KBM-7 (cell line): ENCODE results near the gene MICU1.
A peak's percentile ranks its signal among the peaks of the same experiment; 100 is the strongest.
"Not testable (repeated sequence)": the region's sequence is repeated elsewhere in the genome, so short reads cannot be mapped to it uniquely, and the experiment has no call there.

Experiments
- DNase-seq: peaks from one replicate; pipeline ENCODE4 v3.0.0-alpha.2; 2015
- in situ Hi-C: fragments of 300-500 bp; cut with MboI; formaldehyde crosslinking; loops from 2 replicates; pipeline ENCODE4 v1.14.3; 2020; ENCODE audit warnings: low sequenced_read_pairs, low pct_unique_long_range_greater_than_20kb, mixed read lengths

MICU1 gene

DNA sequence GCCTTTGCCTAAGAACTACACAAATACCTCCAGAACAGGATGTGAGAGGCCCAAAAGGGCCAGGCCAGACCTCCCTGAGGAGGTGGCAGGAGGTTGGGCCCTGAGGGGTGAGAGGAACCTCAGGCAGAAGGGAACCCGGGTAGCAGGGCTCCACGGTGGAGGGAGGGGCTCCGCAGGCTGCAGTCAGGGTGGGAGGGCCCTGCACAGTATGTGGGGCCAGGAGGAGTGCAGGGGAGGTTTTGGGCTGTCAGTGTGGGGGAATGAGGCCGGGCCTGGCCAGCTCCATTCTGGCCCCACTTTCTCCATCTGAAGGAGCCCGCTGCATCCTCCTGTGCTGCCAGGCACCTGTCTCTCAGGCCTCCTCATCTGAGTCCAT is 297.1 kb downstream of the MICU1 start:
- no peak for DNase-seq
- in situ Hi-C loops = loop anchor here (25.0 kb wide), 3 partner anchors 192 to 992 kb away; no protein-coding TSS in a partner anchor

DNA sequence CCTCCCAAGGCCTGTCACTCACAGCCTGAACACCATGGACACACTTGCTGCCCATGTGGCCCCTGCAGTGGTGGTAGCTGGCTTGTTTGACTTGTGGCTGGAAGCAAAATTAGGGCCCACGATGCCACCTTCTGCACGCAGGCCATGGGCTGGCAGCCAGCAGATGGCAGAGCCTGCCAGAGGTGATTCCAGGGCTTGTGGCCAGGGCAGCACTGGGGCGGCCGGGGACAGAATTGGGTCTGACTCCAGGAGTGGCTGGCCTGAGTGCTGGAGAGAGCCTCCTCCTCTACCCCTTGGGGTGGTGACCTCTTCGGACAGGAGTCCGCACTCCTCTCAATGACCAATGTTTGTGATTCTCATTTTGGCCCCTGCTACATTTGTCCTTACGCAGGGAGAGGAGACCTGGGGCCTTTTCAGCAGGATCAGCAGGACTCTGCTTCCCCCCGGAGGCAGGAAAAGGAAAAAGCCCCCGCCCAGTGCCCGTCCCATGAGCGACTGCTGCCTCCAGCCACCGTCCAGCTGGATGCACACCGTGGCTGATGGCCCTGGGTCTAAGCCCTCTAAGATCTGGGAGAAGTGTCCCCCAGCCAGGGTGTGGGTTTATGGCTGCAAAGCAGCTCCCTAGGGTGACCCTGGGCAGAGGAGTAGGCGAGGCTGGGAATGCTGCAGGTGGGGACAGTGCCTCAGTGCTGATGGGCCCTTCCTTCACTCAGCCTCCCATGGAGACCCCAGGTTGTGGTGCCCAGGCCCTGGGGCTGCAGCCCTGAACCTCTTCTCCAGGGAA is 297.6 kb downstream of the MICU1 start:
- DNase-seq = peak; percentile 71
- in situ Hi-C loops = loop anchor here (25.0 kb wide), 3 partner anchors 191 to 991 kb away; no protein-coding TSS in a partner anchor

DNA sequence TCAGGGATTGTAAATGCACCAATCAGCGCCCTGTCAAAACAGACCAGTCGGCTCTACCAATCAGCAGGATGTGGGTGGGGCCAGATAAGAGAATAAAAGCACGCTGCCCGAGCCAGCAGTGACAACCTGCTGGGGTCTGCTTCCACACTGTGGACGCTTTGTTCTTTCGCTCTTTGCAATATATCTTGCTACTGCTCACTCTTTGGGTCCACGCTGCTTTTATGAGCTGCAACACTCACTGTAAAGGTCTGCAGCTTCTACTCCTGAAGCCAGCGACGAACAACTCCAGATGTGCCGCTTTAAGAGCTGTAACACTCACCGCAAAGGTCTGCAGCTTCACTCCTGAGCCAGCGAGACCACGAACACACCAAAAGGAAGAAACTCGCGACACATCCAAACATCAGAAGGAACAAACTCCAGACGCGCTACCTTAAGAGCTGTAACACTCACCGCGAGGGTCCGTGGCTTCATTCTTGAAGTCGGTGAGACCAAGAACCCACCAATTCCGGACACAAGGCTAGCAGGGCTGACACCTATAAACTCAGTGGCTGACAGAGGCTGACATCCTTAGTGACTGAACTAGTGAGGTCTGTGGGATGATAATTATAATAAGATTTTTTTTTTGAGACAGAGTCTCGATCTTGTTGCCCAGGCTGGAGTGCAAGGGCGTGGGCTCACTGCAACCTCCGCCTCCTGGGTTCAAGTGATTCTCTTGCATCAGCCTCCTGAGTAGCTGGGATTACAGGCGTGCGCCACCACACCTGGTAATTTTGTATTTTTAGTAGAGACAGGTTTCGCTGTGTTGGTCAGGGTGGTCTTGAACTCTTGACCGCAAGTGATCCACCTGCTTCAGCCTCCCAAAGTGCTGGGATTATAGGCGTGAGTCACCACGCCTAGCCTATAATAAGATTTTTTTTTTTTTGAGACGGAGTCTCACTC is 298.9 kb downstream of the MICU1 start:
- in situ Hi-C loops = loop anchor here (25.0 kb wide), 3 partner anchors 190 to 990 kb away; no protein-coding TSS in a partner anchor

DNA sequence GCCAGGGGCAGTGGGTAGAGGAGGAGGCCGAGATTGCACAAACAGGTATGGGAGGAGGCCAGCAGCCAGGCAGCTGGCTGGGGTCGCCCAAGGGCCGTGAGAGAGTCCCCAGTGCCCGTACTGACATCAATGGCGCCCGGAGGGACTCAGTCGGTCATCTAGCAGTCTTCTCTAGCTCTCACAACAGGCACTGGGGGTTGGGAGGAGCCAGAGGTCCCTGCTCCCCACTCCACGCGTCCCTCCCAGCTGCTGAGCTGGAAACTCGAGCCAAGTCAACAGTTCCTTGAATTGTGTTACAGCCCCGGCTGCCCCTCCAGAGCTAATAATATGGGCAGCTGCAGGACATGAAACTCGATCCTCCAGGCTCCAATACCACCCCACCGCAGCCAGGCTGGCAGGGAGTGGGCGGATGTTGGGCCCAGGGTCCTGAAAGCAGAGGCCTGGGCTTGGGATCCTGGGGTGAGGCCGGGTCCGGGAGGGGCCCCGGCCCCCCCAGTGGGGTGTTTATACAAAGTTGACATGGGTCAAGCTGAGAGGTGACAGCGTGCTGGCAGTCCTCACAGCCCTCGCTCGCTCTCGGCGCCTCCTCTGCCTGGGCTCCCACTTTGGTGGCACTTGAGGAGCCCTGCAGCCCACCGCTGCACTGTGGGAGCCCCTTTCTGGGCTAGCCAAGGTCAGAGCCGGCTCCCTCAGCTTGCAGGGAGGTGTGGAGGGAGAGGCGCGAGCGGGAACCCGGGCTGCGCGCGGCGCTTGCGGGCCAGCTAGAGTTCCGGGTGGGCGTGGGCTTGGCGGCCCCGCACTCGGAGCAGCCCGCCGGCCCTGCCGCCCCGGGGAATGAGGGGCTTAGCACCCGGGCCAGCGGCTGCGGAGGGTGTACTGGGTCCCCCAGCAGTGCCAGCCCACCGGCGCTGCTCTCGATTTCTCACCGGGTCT is 300.4 kb downstream of the MICU1 start:
- not testable (repeated sequence) for DNase-seq
- in situ Hi-C loops = loop anchor here (25.0 kb wide), 3 partner anchors 188 to 988 kb away; no protein-coding TSS in a partner anchor

More for the DNA sequence above, 298.9 kb downstream of the MICU1 start:
- DNase-seq = not testable (repeated sequence)

DNA sequence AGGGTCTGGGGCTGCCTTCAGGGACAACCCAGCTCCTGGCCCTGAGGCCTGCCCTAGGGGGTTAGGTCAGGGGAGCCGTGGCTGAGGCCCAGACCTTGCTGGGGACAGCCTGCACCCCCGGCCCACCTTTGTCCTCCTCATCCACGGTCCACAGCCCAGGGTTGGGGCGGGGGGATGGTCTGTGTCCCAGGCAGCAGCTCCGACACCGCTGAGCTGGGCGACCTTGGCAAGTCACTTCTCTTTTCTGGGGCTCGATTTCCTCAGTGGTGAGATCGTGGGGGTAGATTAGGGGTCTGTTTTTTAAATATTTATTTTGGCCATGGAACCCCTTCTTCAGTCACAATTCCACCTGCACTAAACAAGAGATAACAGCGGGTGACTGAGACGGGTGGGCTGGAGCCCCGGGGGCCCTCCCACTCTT is 302.1 kb downstream of the MICU1 start:
- peak; percentile 74 for DNase-seq
- in situ Hi-C loops = no loop called here

DNA sequence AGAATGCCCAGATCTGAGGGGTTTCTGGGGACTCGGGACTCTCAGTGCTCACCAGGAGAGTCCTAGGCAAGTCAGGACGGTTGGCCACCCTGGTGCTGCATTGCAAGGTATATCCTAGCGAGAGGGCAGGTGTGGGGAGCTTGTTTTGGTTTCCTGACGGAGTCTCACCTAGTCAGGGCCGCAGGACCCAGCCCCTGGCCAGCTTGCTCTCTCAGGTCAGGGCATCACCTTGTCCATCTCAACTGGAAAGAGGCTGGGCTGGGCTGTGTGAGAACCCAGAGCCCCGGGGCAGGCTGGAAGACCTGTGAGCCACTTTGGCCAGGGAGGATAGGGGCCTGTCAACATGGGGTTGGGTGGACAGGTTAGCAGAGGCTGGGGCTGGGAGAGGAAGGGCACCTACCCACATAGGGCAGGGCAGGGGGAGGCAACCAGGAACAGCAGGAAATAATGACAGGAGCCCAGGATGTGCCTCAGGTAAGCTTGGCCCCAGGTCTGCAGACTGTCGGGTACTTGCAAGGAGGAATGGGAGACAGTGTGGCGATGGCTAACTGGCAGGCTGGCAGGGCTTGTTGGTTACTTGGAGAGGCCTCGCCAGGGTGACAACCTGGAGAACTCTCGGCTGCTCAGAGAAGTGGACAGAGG is 302.6 kb downstream of the MICU1 start:
- in situ Hi-C loops = no loop called here
- DNase-seq = no peak

DNA sequence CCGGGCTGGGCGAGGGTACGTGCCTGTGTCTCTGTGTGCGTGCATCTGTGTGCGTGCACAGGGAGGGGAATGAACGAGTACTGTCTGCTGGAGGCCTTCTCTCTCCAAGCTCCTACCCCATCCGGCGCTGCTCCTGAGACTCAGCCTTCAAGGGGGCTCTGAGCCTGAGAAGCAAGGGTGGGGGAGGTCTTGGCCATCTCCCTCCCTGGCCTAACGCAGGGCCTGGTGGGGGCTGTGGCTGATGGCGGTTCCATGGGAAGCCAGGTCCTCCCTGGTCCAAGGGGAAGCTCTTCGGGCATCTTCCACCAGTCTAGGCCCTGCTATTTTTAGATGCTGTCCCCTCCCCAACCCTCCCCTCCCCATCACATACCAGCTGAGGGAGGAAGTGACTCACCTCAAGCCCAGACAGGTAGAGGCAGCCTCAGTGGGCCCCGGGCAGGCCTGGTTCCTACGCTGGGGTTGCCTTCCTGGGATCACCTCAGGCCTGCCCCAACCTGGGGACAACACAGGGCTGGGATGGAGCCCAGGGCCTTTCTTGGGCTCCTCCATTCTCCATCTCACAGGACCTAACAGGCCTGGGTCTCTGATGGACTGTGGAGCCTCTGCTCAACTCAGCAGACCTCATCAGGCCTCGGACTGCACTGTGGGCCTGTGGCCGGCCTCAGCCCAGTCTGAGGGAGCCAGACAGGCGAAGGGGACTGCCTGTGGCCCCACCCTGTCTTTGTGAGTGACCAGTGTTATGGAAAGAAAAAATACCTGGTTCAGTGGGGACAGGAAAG is 303.4 kb downstream of the MICU1 start:
- in situ Hi-C loops = no loop called here
- no peak for DNase-seq

DNA sequence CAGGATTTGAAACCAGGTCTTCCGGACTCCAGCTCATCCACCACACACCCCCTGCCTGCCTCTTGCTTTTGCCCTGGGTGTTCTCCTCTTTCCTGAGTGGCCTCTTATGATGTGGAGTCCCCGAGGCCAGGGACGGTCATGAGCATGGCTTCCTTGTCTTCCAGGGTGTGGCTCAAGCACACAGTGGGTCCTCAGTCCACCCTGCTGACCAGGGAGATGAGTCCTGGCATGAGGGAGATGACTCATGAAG is 303.9 kb downstream of the MICU1 start:
- no peak for DNase-seq
- in situ Hi-C loops = no loop called here

DNA sequence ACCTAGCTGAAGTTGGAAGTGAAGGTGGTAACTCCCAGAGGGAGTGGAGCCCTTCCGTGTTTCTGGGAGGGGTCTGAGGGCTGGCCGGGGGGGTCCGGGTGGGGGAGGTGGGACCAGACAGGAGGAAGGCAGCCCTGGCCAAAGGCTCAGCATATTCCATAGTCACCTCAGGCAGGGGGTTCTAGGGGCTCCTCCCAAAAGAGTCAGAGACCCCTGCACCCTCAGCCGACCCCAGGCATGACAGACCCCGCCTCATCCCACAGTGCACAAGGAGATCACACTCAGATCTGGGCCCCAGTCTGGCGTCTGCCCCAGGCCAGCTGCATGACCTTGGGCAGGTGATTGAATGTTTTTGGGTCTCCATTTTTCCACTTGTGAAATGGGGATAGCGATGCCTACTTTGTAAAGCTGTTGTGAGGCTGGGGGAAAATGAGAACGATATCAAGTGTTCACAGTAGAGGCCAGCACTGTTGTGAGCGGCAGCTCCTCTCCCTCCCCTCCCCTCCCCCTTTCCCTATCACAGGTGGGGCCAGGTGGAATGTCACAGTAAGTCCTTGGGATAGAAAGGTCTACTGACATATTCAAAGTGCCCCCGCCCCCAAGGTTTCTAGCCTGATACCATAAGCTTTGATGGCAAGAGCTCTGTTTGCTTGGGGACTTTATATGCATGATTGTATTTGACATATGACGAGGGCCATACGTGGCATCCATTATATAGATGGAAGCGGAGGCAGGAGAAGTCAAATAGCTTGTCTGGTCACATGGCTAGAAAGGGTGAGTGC is 304.4 kb downstream of the MICU1 start:
- in situ Hi-C loops = no loop called here

DNA sequence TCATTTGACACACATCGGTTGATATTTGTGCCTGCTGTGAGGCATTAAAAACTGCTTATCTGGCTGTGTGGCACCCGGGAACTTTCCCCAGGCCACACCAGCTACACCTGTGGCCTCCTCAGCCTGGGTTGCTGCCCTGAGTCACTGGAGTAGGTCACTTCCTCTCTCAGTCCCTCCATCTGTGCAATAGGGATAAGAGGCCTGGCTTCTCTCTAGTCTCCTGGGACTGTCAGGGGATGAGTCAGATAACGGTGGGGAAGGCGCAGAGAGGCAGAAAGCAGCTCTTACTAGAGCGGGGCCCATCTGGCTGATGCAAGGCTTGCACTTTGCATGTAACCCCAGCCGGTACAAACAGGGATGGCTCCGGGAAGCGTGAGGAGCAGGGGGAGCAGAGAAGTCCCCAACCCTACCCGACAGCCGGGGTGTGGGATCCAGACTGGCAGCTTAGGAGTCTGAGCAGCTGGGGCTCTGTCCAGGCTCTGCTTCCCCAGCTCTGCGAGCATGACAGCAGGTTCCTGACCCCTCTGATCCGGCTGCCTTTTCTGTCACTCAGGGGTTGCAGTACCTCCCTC is 305.1 kb downstream of the MICU1 start:
- in situ Hi-C loops = no loop called here

More for the DNA sequence above, 304.4 kb downstream of the MICU1 start:
- DNase-seq = no peak

DNA sequence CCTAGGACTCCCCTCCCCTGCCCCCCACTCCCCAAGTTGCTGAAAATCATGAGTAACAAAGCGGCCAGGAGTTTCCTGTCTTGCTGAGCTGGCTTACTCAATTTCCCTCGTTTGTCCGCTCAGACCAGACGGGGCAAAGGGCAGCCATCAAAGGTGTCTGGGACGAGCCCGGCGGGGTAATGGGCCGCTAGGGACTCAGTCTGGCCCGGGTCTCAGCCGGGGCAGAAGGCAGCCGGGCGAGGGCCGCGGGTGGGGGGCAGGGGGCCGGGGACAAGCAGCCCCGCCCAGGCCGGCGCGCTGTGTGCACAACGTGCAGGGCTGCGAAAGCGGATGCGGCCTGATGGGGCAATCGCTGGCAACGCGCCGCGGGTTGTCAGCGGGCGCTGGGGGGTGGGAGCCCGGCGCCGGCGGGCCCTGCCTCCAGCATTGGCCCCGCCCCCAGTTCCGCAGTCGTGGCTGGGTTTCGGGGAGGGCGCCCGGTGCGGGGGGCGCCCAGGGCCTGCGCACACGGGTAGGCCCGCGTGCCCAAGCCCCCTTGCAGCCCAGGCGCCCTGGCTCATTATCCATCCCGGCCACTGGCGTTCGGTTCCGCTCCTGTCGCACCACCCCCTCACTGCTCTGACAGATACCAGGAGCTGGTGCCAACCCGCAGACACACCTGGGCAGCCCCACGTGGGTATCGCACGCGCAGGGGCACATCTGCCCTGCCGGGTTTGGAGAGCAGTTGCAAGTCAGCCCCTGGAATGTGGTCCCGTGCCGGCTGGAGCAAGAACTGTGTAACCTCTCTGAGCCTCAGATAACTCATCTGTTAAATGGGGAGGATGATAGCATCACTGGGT is 306.2 kb downstream of the MICU1 start:
- in situ Hi-C loops = no loop called here
- peak; percentile 92 for DNase-seq

More for the DNA sequence above, 305.1 kb downstream of the MICU1 start:
- DNase-seq = peak; percentile 94

DNA sequence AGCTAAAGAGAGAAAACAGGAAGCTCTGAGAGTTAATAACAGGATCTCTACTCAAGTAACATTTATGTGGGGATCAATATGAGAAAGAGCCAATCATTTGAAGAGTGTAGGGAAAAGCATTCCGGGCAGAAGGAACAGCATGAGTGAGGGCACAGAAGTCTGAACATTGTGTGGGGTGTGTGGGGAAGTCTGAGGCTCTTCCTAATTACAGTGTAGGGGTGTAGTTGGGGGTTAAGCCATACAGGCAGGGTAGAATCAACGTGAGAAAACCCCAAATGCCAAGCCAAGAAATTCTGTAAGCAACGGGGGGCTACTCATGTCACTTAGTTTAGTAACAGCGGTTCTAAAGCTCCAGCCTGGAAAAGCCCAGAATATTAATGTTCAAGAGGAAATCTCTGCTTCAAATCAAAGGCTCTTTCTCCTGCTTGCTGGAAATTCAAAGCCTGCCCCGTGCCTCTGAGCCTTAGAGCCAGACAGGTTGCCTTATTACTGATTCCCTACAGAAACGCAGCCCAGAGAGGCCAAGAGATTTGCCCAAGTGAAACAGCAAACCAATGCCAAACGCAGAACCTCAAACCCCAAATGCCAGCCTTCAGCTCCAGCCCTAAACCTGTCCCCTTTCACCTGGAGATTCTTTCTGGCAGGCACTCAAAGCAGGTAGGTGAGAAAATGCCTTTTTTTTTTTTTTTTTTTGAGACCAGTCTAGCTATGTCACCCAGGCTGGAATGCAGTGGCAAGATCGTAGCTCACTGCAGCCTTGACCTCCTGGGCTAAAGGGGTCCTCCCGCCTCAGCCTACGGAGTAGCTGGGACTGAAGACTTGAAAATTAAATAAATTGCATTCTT is 307.2 kb downstream of the MICU1 start:
- DNase-seq = no peak
- in situ Hi-C loops = no loop called here
